Urothelium cell line (cell line): Measurements from ENCODE around the gene GSK3B.
"Not testable (repeated sequence)": the region's sequence is repeated elsewhere in the genome, so short reads cannot be mapped to it uniquely, and the experiment has no call there.

Experiments
- DNase-seq: peaks from one replicate; pipeline ENCODE4 v3.0.0; 2011; ENCODE audit warnings: low spot score, mixed read lengths
- FAIRE-seq: peaks from 2 replicates; lab custom pipeline; 2011; peaks lifted over from hg19 to GRCh38; lab: Jason Lieb, UNC

Gene GSK3B

GRCh38 chr3:120057626-120058025 lies 36.6 kb downstream of the GSK3B start:
- no peak for FAIRE-seq
- DNase-seq = no peak

- DNase-seq (no peak), FAIRE-seq (no peak)
Observed at GRCh38 chr3:120057029-120057428, 37.2 kb downstream of the GSK3B start.

GRCh38 chr3:120053647-120054046 lies 40.6 kb downstream of the GSK3B start:
- DNase-seq = not testable (repeated sequence)
- peak; percentile 5 for FAIRE-seq

GRCh38 chr3:120052677-120053076 lies 41.6 kb downstream of the GSK3B start:
- FAIRE-seq (no peak), DNase-seq (no peak)

GRCh38 chr3:120052225-120052624 lies 42.0 kb downstream of the GSK3B start:
- no peak for FAIRE-seq
- DNase-seq = no peak

- DNase-seq, FAIRE-seq: not testable (repeated sequence)
Observed at GRCh38 chr3:120051570-120051969, 42.7 kb downstream of the GSK3B start.

GRCh38 chr3:120049881-120050539 lies 44.2 kb downstream of the GSK3B start:
- FAIRE-seq = no peak

GRCh38 chr3:120049072-120049471 lies 45.2 kb downstream of the GSK3B start:
- no peak for FAIRE-seq
- DNase-seq = no peak

More at GRCh38 chr3:120049881-120050539, 44.2 kb downstream of the GSK3B start:
- DNase-seq = no peak

- no peak for FAIRE-seq
- DNase-seq = no peak
Observed at GRCh38 chr3:120048355-120049041, 45.7 kb downstream of the GSK3B start.

GRCh38 chr3:120047686-120048085 lies 46.6 kb downstream of the GSK3B start:
- FAIRE-seq = no peak
- no peak for DNase-seq

- FAIRE-seq (peak; percentile 77), DNase-seq (no peak)
Observed at GRCh38 chr3:120040813-120041377, 53.4 kb downstream of the GSK3B start.

GRCh38 chr3:120039642-120040610 lies 54.3 kb downstream of the GSK3B start:
- FAIRE-seq (no peak), DNase-seq (no peak)

- DNase-seq (no peak), FAIRE-seq (no peak)
Observed at GRCh38 chr3:120033596-120033995, 60.7 kb downstream of the GSK3B start.

- FAIRE-seq (peak; percentile 32), DNase-seq (no peak)
Observed at GRCh38 chr3:120031561-120031960, 62.7 kb downstream of the GSK3B start.

GRCh38 chr3:120029749-120030148 lies 64.5 kb downstream of the GSK3B start:
- FAIRE-seq (no peak), DNase-seq (no peak)

GRCh38 chr3:120028271-120029047 lies 65.8 kb downstream of the GSK3B start:
- no peak for DNase-seq
- no peak for FAIRE-seq

- FAIRE-seq = no peak
- no peak for DNase-seq
Observed at GRCh38 chr3:120027226-120027625, 67.0 kb downstream of the GSK3B start.

GRCh38 chr3:120025520-120025919 lies 68.7 kb downstream of the GSK3B start:
- DNase-seq = no peak
- FAIRE-seq = no peak

GRCh38 chr3:120024103-120024502 lies 70.1 kb downstream of the GSK3B start:
- FAIRE-seq = no peak

GRCh38 chr3:120022729-120023128 lies 71.5 kb downstream of the GSK3B start:
- FAIRE-seq (no peak), DNase-seq (no peak)

More at GRCh38 chr3:120024103-120024502, 70.1 kb downstream of the GSK3B start:
- DNase-seq = no peak
